LHCN-M2 (cell line): Measurements from ENCODE around the gene TRERF1. TPM values are rescaled to one million over a fixed set of nuclear protein-coding genes. Genes with fewer than 3 reads are reported as not detected.
A peak's percentile ranks its signal among the peaks of the same experiment; 100 is the strongest.

Source experiments
- DNase-seq: peaks from one replicate; pipeline ENCODE4 v3.0.0-alpha.2; 2012; ENCODE audit warnings: low read depth
- total RNA-seq: library from RNA; depleted of rRNA; stranded (reverse); fragments of >200 nt; gene quantifications from 2 replicates; pipeline ENCODE4 v1.2.3, GENCODE V29; 2014

The TRERF1 gene
- total RNA-seq, 1 experiment from 2014 or later, result 4.0 TPM

DNA sequence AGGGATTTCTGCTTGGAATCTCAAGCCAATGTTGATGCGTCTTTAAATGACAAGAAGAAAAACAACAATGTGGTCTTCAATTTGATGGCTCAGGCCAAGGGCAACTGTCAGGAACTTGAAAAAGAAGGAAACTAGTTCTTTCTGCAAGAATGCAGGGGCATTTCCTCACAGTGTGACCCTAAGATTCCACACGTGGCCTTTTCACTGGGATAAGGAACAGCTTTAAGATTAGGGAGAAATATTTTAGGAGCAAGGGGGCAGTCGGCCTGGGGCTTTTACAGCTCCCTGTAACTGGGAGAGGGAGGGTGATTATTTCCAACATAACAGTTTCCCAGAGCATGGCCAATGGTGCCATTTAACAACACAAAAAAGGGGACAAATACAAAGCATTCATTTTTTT lies 194.7 kb downstream of the TRERF1 start:
- DNase-seq, result no peak

DNA sequence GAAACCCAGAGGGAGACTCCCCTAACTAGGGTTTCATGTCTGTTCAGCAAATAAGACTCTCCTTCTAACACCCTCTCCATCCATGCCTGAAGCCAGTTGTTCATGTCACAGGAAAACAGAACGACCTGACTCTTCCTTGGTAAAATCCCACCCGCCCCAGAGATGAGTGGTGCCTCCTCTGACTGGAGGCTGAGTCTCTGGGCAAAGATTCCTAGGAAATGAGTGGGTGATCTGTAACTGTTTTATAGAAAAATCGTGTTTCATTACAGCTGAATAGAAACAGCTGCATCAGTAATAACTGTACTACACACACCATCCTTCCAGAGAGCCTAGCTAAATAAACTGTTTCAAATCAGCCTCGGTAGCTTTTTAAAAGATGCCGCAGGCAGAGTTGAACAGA lies 196.7 kb downstream of the TRERF1 start:
- peak; percentile 39 for DNase-seq

DNA sequence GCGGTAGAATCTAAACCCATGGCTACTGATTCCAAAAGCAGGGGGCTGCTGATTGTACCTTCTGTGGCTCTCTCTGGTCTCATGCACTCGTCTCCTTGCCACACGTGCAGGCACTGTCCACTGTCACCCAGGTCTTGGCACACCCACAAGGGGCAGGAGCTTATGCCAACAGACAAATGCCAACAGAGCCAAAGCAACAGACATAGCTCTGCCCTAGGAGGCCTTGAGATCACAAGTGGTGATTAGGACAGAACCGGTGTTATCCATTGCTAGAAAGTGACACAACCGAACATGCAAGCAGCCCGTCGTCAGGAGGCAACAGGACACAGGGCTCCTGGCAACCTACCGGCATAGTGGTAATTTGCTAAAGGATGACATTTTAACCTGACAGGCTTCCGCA lies 197.2 kb downstream of the TRERF1 start:
- no peak for DNase-seq

DNA sequence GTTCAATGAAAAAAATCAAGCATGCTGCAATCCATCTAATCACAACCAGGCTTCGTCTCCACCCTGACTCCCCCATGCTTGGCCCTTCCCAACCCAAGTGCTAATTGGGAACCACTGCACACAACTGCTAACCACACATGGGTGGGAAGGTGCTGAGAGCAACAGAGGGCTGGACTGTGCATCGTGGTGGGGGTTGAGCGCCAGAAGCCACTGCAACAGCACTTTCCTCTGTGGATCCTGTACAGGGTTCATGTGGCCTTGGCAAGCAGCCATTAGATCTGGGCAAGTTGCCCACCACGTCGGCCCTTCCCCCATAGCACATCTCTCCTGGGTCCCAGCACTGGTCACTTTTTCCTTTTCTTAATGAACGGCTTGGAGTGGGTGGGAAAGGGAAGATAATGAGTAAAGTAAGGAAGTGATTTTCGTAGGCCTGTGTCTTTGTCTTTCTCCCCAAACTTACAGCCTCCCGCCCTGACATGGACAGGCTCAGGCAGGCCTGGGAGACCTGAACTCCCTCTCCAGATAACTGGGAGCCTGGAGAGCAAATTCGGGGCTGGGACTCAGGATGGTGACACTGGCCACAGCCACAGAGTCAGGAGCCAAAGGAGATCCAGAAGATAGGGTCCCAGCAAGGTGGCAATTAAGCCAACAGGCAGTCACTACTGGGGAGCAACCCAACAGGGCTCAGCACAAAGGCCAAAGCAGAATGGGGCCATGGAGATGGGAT lies 199.7 kb downstream of the TRERF1 start:
- DNase-seq, result no peak

DNA sequence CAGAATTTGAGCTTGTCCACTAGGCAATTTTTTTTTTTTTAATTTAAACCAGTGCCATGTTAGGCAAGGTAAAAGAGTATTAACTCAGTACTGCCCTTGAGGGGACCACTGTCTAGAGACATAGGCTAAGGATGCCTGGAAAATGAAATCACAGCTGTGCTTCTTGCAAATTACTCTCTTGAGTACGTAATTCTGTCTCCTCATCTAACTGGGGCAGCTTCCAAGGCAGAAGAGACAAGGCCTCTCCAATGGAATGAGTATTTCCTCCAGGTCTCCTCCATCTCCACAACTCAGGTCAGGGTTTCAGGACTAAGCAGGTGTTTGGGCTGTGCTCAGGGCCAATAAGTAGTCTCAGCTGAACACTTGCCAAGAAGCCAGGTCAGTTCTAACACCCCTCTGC lies 200.2 kb downstream of the TRERF1 start:
- no peak for DNase-seq

DNA sequence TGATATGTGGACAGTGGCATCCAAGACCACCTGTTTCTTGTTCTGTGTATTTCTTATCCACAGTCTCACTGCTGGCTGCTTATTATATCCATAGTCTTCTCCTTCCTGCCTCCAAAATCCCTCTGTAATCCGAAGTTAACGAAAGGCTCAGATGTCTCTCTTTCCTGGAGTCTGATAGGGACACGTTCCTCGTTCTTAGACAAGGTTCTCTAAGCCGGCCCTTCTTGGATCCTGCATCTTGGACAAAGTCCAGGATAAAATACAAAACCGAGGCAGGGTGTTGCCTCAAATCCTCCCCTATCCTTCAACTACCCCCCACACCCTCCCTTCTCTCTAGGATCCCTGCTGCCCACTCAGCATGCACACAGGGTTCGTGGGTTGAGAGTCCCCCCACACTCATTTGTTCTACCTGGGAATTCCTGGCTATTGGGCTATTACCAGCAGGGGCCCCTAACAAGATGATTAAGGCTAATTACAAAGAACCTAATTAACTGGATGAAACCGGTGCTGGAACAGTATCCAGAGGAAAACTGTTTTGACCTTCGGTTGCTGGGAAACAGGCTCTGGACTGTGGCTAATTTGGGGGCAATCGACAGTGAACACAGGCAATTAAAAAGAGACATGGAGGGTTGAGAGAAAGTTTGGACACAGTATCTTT lies 201.3 kb downstream of the TRERF1 start:
- no peak for DNase-seq

DNA sequence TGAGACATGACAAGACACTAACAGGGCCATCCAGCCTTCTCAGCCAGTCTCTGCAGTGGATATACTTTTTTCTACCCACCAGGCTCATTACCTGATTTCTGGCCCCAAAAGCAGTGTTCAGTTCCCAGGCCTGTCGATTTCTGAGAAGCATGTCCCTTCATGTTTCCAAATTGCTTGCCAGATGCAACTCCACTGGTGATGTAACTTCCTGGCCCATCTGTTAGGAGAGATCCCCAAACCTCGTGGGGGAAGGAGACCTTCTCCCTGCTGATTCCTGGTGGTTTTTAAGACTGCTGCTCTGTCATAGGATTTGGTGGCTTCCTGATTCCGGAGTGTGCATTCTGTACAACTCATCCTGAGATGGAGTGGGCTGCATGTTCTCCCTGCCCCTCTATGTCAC lies 202.4 kb downstream of the TRERF1 start:
- DNase-seq, result peak; percentile 37

DNA sequence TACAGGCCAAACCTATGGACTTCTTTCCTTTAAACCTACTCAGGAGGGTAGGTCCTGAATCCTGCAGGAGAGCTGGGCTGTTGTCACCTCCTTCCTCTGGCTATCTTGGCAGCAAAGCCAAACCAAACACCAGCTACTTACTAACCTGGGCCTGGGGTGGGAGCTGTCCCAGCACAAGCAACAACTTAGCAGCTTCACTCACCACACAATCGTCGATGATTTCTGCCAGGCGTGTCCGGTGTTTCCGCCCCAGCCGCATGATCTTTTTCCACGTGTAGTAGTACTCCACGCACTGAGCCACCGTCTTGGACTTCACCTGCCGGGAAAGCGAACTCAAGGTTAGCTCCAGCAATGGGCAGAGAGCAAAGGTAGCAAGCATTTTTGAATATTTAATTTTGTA lies 208.7 kb downstream of the TRERF1 start:
- DNase-seq, result no peak

DNA sequence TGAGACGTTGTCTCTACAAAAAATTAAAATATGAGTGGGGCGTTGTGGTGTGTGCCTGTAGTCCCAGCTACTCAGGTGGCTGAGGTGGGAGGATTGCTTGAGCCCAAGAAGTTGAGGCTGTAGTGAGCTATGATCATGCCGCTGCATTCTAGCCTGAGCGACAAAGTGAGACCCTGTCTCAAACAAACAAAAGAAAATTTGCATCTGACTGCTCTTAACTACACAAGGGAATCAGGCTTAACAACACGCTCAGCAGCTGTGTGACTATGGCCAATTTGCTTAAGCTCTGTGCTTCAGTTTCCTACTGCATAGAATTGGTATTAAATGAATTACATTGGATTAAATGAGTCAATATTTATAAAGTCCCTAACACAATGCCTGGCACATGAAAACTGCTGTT lies 209.8 kb downstream of the TRERF1 start:
- DNase-seq, result no peak

DNA sequence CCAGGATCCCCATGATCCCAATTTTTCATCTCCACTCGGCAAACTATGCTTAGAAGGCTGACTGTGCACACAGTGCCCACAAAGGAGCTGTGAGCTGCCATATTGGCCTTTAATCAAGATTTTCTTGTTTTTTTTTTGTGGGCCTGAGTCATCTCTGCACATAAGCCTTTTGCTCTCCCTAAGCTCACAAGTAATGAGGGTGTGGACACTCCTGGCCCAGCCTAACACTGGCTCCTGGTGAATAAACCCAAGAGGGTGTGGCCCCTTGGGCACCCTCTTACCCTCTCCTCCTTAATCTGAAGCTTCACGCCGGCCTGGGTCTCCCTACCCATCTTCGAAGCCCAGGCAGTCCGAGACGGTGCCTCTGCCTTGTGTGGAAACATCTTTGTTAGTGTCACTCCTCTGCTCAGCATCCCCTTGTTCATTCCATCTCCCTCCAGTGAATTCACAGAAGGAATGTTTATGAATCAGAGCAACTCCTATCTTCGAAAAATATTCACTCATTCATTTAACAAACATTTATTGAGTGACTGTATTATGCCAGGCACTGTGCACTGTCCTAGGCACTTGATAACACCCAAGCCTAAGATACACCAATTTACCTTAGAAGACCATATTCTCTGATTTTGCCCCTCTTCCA lies 211.9 kb downstream of the TRERF1 start:
- DNase-seq, result peak; percentile 62

DNA sequence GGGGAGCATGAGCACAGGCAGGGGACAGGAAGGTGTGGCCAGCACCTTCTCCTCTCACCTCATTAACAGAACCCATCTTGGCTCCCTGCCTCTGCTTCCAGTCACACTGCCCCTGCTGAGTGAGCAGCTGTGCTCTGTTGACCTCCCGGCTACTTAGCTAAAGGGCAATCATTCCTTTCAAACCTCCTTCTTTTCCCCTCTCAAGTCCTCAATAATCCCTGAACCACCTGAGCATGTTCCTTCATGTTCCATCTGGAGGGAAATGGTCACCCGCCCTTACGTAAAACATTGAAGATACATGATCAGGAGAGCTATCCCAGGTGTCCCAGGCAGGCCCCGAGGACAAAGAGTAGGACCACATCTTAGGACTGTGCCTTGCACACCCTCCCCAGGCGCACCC lies 212.4 kb downstream of the TRERF1 start:
- no peak for DNase-seq

DNA sequence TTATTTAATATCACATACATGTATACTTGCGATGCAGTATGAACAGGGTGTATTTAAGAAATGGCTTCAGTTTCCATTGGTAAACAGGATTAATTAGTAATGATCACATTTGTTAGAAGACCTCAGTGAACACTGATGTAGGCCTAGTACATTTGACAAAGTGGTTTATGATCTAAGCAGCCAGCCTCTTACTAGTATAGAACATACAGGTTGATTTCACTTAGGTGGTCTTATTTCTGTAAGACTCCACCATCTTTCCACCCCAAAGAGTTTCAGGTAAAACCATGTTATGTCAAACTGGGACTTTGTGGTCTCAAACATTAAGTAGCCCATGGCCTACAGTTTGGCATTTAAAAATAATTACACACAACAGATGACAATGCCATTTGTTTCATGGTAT lies 213.9 kb downstream of the TRERF1 start:
- no peak for DNase-seq

DNA sequence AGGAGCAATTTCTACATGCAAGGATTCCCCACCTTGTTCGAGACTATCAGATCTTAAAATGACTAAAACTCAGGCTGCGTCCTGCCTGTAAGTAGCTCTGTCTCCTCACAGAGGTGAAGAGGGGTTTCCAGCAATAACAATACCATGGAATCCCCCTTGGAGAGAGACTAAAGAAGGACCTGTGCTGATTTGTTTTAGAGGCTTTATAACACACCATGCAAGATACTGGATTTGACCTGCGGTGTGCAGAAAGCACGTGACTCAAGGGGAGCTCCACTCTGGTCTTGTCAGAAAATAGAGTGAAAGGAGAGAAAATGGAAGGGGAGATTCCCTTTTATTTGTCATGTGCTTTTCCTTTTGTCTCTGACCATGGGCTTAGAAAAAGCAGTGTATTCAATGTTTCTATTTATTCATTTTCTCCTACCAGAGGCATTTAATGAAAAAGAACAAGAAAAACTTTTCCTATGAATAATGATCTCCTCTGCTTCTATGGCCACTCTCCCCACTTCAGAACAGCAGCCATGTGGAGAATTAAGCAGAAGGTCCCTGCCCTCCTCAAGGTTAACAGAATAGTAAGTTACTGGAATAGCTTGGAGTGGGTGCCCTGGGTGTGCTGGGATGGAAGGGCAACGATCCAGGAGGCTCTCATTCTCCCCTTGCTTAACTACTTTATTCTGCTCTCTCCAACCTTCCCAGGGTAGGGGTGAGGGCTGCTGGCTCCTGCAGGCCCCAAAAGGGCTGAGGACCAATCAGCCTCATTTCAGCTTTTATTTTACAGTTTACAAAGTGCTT lies 214.8 kb downstream of the TRERF1 start:
- no peak for DNase-seq

DNA sequence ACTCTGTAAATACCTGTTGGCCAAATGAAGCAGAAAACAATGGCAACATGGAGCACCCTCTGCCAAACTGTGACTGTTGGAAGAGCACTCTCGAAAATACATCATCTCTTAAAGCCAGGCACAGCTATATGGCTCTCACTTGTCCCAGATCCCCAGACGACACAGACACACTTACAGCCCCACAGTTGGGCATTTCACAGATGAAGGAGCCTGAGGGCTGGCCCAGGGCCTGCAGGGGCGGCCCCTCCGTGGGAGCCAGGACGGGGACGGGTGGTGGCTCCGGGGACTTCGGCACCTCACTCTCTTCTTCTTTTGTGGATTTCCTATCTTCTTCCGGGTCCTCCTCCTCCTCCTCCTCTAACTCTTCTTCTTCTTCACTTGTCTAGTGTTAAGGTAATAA lies 215.7 kb downstream of the TRERF1 start:
- DNase-seq, result no peak

DNA sequence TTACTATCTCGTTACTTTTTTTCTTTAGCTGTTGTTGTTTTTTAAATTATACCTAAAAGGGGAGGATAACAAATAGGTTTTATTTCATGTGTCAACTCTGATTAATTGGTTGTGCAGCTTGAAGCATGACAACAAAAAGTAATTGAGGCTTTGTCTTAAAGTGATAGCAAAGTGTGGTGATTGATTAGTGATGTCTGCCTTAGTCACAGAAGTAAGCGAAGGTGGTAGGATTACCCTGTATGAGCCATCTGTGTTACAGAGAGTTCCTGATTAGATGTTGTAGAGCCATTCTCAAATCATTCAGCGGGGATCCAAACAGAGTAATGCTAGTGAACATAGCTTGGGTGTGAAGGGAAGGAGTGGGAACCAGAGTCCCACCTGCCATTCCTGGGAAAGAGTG lies 219.7 kb downstream of the TRERF1 start:
- DNase-seq, result no peak

DNA sequence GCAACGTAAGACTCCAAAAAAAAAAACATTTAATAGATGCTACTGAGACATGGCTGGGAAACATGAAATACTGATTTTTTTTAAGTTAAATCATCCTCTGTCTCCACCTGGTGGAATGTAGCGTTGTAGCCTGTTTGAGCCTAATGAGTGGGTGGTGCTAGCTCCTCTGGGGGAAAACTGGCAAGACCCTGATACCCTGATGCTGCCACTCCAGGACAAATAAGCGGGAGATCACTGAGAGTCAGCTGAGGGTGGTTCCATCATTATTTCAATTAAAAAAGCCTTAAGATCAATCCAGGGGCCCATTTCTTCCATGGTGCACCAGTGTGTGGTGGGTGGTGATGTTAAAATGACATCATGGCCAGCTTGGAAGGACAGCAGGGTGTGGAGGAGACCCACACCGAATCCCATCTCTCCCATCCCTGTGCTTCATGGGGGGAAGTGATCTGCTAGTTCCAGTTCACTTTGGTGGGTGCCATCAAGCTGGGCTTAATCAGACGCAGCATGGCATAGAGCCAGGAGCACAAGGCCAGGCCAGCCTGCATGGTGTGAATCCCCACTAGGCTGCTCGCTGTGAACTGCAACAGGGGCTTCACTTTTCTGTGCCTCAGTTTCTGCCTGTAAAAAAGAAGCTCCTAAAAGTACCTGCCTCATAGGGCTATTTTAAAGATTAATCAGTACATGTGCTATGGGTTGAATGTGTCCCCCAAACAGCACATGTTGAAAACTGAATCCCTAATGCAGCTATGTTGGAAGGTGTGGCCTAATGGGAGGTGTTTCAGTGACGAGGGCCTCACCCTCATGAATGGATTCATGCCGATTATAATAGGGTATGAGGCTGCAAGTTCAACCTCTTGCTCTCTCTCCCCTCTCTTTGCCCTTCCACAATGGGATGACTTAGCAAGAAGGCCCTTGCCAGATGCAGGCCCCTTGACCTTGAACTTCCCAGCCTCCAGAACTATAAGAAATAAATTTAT lies 221.1 kb downstream of the TRERF1 start:
- no peak for DNase-seq

DNA sequence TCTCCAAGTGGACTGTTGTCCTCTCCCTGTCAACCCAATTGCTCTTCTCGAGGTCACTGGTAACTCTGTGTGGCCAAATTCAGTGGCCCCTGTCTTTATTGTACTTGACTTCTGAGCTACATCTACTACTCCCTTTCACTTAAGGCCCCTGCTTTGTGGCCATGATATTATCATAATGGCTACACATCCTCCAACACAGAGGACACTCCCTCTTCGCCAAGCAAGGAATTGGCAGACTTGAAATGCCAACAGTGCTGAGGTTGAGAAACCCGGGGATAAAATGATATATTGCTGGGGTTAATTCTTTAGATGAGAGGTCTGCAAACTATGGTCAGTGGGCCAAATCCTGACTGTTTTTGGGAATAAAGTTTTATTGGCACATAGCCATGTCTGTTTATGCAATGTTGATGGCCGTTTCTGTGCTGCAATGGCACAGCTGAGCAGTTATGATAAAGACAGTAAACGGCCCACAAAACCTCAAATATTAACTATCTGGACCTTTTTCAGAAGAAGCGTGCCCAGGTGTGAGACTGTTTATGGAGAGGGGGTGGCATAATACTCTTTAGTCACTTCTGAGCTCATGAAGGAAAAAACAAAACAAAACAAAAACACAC lies 222.1 kb downstream of the TRERF1 start:
- no peak for DNase-seq

DNA sequence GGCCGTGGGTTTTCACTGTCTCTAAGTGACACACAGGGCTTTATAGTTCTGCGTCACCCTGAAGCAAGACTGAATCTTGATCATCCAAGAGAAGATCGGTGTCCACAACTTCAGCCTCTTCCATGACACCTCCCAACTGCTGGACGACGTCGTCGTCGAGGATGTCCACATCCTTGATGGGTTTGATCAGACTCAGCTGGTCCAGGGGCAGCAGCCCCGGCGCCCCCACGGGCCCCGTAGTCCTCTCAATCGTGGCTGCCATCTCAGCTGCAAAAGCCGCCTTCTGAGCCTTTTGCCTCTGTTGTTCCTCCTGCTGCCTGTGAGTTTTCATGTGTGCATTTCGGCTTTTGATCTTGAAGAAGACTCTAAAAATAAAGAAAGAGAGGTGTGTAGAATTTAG lies 223.4 kb downstream of the TRERF1 start:
- DNase-seq, result no peak

DNA sequence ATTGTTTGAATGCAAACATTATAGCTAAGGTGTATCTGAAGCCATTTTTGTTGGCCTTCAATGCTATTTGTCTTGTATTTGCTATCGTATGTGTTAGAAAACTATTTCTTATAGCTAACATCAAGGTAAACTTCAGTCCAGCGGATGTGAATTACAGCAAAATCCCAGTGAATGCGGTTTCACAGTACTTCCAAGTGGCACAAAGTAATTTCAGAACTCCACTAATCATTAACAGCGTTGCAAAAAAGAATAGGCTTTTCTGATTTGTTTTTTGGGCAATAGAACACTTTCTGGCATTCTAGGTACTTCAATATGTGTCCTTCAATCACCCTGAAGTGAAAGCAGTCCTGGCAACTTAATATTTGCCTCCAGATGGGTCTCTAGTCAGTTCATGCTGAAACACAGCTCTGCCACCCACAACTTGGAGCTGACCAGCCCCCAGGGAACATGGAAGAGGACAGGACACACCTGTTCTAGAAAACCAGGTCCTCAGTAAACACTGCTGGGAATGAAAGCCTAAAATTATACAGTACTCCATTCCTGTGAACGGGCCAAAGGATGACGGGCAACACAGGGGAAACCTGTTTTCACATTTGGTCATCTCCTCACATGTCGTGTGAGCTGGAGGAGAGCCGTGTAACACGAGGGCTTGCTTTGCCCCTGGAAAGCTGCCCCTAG lies 224.4 kb downstream of the TRERF1 start:
- DNase-seq, result no peak

DNA sequence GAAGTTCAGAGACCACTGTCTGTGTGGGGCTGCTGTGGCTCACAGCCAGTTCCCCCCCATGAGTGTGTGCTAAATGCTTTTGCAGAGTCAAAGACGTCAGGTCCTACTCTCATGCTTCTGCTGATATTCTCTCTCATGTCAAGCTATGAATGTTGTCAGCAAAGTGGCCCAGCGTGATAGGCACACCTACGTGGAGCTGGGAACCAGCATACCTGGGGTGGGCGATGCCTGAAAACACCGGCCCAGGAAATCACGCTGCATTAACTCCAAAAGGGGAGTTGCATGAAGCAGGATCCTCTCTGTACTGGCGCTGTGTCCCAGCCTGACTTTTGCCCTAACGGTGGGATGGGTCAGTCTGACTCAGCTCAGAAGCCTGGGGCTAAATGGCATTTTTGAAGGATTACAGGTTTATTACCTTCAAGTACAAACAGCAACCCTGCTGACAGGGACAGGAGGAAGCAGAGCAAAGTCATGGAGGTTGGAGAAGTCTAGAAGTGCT lies 225.0 kb downstream of the TRERF1 start:
- DNase-seq, result peak; percentile 66
